Urothelium cell line (cell line): Measurements from ENCODE around the gene DOP1B.
"Not testable (repeated sequence)": the region's sequence is repeated elsewhere in the genome, so short reads cannot be mapped to it uniquely, and the experiment has no call there.

ENCODE experiments used
- DNase-seq: peaks from one replicate; pipeline ENCODE4 v3.0.0; 2011; ENCODE audit warnings: low spot score, mixed read lengths
- FAIRE-seq: peaks from 2 replicates; lab custom pipeline; 2011; peaks lifted over from hg19 to GRCh38; lab: Jason Lieb, UNC

DOP1B gene

DNA sequence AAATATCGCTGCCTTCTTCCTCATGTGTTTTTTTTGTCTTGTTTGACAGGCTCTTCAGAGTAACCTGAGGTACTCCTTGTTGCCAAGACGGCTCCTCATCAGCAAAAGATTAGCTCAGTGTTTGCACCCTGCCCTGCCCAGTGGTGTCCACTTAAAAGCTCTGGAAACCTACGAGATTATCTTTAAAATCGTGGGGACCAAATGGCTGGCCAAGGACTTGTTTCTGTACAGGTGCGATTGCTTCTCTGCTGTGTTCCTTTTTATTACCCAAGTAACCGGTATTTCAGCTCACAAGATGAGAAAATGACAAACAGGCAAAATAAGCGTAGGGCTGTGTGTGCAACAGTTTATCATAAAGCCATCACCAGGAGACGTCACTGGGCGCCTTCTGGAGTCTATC is 42.4 kb downstream of the DOP1B start:
- DNase-seq: no peak
- no peak for FAIRE-seq

DNA sequence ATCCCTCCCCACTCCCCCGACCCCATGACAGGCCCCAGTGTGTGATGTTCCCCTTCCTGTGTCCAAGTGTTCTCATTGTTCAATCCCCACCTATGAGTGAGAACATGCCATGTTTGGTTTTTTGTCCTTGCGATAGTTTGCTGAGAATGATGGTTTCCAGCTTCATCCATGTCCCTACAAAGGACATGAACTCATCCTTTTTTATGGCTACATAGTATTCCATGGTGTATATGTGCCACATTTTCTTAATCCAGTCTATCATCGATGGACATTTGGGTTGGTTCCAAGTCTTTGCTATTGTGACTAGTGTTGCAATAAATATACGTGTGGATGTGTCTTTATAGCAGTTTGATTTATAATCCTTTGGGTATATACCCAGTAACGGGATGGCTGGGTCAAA is 43.0 kb downstream of the DOP1B start:
- not testable (repeated sequence) for FAIRE-seq

GRCh38 chr21:36200081-36200561 is 43.5 kb downstream of the DOP1B start:
- DNase-seq (no peak), FAIRE-seq (no peak)

More for the DNA sequence above, 43.0 kb downstream of the DOP1B start:
- DNase-seq: not testable (repeated sequence)

DNA sequence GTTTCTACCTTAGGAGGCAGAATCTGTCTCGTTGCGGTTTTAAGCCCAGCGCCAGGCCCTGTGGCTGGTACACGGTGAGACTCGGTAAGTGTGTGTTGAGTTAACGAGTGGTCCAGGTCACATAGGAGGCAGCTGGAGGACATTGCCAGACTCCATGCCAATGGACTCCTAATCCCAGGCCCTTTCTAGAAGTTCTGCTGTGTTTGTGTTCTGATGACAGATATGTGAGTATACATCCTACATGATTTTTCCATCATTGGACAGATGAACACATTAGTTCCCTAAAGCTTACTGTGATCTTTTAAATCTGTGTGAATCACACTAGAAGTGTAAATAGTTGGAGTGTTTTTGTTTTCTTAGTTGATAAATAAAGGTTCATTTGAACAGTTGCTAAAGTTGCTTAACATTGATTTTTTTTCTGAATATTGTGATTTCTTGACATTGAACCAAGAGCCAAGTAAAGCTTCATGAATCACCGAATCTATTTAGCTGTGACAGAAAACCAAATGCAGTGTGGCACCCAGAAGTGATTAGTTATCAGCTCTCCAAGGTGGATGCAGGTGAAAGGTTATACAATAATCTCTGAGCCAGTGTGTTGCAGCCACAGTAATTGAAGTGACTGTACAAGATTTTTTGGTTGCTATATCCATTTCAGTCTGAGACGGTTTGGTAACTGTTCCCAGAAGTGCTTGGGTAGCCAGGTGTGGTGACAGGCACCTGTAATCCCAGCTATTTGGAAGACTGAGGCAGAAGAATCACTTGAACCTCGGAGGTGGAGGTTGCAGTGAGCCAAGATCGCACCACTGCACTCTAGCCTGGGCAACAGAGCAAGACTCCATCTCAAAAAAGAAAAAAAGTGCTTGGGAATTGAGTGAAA is 46.3 kb downstream of the DOP1B start:
- FAIRE-seq (no peak), DNase-seq (no peak)

- DNase-seq (peak; percentile 65), FAIRE-seq (no peak)
Measured at GRCh38 chr21:36203603-36203889, 46.9 kb downstream of the DOP1B start.

GRCh38 chr21:36204980-36205379 is 48.4 kb downstream of the DOP1B start:
- DNase-seq: no peak
- no peak for FAIRE-seq

DNA sequence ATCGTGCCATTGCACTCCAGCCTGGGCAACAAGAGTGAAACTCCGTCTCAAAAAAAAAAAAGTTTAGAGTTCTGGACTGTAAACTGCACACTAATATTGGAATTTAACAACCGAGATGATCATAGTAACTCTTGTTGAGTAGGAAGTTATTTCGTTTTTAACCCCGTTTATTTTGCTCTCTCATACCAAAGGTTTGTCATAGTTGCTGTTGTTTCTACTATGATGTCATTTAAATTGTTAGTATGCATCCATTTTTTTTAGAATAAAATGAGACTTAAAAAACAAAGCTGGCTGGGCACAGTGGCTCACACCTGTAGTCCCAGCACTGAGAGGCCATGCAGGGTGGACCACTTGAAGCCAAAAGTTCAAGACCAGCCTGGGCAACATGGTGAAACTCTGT is 49.3 kb downstream of the DOP1B start:
- no peak for DNase-seq
- no peak for FAIRE-seq
